ENCODE measurements around the gene ZNF512B. TPM values are rescaled to one million over a fixed set of nuclear protein-coding genes. Genes with fewer than 3 reads are reported as not detected.
"Not testable (repeated sequence)": the region's sequence is repeated elsewhere in the genome, so short reads cannot be mapped to it uniquely, and the experiment has no call there.

The ZNF512B gene
- total RNA-seq, 4 donors from 2014 or later: 13.4 to 24.8 (median 19.0) TPM

DNA sequence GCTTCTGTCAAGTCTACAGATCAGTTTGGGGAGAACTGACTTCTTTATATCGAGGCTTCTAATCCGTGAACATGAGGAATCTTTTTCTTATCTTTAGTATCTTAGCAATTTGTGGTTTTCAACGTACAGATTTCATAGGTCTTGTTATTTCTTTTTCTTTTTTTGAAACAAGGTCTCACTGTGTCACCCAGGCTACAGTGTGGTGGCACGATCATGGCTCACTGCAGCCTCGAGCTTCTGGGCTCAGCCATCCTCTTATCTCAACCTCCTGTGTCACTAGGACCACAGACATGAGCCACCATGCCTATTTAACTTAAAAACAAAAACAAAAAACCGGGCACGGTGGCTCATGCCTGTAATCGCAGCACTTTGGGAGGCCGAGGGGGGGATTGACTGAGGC, 45.5 kb downstream of the ZNF512B start:
- Histone ChIP-seq H3K27me3 (no peaks in the 10 kb centered on the region), H3K27ac (no peak overlapping the region), H3K9me3 (no peaks in the 10 kb centered on the region), H3K4me3 (replicated peaks in 1 of 3) (no peak overlapping the region), H3K4me1 (peaks cover 0 to 10% of the 10 kb centered on the region in 2 donors), H3K36me3 (peaks cover 11 to 17% of the 10 kb centered on the region in 2 donors)
- DNase-seq: no peak
- TF ChIP-seq POLR2A (IDR thresholded peaks at IDR 0.05): no peak
- TF ChIP-seq, protein P1, sequence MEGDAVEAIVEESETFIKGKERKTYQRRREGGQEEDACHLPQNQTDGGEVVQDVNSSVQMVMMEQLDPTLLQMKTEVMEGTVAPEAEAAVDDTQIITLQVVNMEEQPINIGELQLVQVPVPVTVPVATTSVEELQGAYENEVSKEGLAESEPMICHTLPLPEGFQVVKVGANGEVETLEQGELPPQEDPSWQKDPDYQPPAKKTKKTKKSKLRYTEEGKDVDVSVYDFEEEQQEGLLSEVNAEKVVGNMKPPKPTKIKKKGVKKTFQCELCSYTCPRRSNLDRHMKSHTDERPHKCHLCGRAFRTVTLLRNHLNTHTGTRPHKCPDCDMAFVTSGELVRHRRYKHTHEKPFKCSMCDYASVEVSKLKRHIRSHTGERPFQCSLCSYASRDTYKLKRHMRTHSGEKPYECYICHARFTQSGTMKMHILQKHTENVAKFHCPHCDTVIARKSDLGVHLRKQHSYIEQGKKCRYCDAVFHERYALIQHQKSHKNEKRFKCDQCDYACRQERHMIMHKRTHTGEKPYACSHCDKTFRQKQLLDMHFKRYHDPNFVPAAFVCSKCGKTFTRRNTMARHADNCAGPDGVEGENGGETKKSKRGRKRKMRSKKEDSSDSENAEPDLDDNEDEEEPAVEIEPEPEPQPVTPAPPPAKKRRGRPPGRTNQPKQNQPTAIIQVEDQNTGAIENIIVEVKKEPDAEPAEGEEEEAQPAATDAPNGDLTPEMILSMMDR (IDR thresholded peaks at IDR 0.05): no peak
- WGBS, 2 donors: 49 to 64% methylated on average over 9 of the region's 9 CpGs
- intact Hi-C loops (cut with DNase I): no loop called here

DNA sequence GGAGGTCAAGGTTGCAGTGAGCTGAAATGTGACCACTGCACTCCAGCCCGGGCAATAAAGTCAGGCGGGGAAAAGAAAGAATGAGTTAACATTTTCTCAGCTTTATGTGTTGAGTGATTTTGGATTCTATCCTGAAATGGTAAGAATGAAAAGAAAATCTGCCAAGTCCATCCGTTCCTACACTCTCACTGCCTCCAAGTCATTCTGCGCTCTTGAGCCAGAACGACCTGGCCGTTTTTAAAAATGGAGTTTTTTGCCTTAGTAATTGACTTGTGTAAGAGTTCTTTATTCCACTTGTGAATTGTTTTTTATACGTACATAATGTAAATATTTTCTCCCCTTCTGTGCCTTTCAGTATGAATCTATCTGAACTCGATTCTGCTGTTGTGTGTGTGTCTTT, 46.1 kb downstream of the ZNF512B start:
- TF ChIP-seq, protein P1 (IDR thresholded peaks at IDR 0.05): no peak
- no peak for TF ChIP-seq POLR2A (IDR thresholded peaks at IDR 0.05)
- WGBS, 2 donors: 42 to 52% methylated on average over 8 of the region's 8 CpGs
- Histone ChIP-seq H3K9me3 (no peaks in the 10 kb centered on the region), H3K4me3 (replicated peaks in 1 of 3) (no peak overlapping the region), H3K4me1 (peaks cover 0 to 10% of the 10 kb centered on the region in 2 donors), H3K27ac (no peak overlapping the region), H3K36me3 (peaks cover 5 to 12% of the 10 kb centered on the region in 2 donors), H3K27me3 (no peaks in the 10 kb centered on the region)
- DNase-seq: no peak
- intact Hi-C loops (cut with DNase I): no loop called here

DNA sequence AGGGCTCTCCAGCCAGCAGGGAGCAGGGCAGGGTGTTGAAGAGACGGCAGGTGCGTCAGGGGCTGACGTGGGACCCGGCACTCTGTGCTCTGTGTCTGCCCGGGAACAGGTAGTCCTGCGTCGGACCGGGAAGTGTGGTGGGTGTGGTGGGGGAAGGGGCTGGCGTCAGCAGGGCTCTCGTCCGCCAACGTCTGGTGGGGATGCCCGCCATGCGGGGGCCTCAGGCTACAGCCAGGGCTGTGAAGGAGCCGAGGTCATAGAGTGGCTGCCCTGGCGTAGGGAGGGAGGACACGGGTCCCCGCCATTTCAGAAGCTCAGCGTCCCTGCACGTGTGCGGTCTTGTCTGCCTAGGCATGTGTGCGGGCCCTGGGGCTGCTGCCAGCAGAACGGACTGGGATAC, 49.5 kb downstream of the ZNF512B start:
- 90 to 98% methylated on average over 19 to 23 of the region's 23 CpGs for WGBS, 2 donors
- peaks cover 0 to 5% of the 10 kb centered on the region in 2 donors for H3K36me3 ChIP-seq
- no peak overlapping the region for H3K27ac ChIP-seq
- no peak for DNase-seq
- no peaks in the 10 kb centered on the region for H3K9me3 ChIP-seq
- TF ChIP-seq POLR2A (IDR thresholded peaks at IDR 0.05): no peak
- TF ChIP-seq, protein P1 (IDR thresholded peaks at IDR 0.05): no peak
- H3K4me3 ChIP-seq (replicated peaks in 1 of 3): no peak overlapping the region
- intact Hi-C loops (cut with DNase I): no loop called here
- no peaks in the 10 kb centered on the region for H3K27me3 ChIP-seq
- peaks cover 0 to 10% of the 10 kb centered on the region in 2 donors for H3K4me1 ChIP-seq

DNA sequence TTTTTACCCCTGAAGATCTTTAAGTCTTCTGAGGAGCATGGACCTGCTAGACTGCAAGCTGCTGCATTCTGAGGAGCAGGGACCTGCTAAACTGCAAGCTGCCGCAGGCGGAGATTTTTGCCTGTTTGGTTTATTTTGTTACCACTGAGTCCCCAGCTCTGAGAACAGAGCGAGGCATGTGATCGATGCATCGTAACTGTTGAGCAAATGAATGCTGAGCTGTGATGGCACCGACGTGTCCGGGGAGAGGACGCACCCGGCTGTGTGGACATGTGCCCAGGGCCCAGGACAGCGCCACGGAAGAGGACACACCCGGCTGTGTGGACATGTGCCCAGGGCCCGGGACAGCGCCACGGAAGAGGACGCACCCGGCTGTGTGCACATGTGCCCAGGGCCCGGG, 50.6 kb downstream of the ZNF512B start:
- Histone ChIP-seq H3K27ac (no peak overlapping the region), H3K27me3 (no peaks in the 10 kb centered on the region), H3K4me3 (replicated peaks in 1 of 3) (no peak overlapping the region), H3K4me1 (peaks cover 0 to 9% of the 10 kb centered on the region in 2 donors), H3K9me3 (no peaks in the 10 kb centered on the region), H3K36me3 (peaks cover 0 to 5% of the 10 kb centered on the region in 2 donors)
- WGBS, 2 donors: 94 to 97% methylated on average over 10 to 13 of the region's 19 CpGs
- intact Hi-C loops (cut with DNase I): no loop called here
- no peak for TF ChIP-seq POLR2A (IDR thresholded peaks at IDR 0.05)
- TF ChIP-seq, protein P1 (IDR thresholded peaks at IDR 0.05): no peak
- DNase-seq: no peak

DNA sequence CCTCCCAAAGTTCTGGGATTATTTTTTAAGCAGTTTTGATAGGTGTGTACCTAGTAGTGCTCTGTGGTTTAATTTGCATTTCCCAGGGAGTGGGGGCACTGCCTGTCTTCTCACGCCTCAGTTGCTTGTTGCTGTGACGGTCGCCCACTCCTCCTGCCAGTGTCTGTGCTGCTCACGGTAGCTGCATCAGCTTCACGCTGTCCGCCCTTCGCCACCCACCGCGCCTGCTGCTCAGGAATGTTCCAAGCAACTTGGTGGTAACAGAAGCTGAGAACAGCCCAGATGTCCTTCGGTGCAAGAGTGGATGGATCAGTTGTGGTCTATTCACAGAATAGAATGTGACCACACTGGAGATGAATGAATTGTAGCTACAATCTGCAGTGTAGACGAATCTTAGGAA, 51.9 kb downstream of the ZNF512B start:
- intact Hi-C loops (cut with DNase I): no loop called here
- Histone ChIP-seq H3K9me3 (no peaks in the 10 kb centered on the region), H3K27ac (no peak overlapping the region), H3K4me1 (peaks cover 3 to 7% of the 10 kb centered on the region in 2 donors), H3K4me3 (replicated peaks in 1 of 3) (no peak overlapping the region), H3K27me3 (no peaks in the 10 kb centered on the region), H3K36me3 (peaks cover 0 to 5% of the 10 kb centered on the region in 2 donors)
- DNase-seq: peak in 1 of 2 donors; percentile 29
- 85 to 92% methylated on average over 11 of the region's 11 CpGs for WGBS, 2 donors
- TF ChIP-seq, protein P1 (IDR thresholded peaks at IDR 0.05): no peak
- TF ChIP-seq POLR2A (IDR thresholded peaks at IDR 0.05): no peak

DNA sequence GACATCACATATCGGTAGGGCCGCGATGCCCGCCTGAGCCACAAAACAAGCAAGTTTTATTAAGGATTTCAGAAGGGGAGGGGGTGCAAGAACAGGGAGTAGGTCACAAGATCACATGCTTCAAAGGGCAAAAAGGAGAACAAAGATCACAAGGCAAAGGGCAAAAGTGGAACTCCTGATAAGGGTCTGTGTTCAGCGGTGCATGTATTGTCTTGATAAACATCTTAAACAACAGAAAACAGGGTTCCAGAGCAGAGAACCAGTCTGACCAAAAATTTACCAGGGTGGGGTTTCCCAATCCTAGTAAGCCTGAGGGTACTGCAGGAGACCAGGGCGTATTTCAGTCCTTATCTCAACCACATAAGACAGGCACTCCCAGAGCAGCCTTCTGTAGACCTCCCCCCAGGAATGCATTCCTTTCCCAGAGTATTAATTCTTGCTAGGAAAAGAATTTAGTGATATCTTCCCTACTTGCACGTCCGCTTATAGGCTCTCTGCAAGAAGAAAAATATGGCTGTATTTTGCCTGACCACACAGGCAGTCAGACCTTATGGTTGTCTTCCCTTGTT, 53.3 kb downstream of the ZNF512B start:
- H3K36me3 ChIP-seq; H3K27me3 ChIP-seq; H3K27ac ChIP-seq; H3K4me3 ChIP-seq (replicated peaks in 1 of 3); DNase-seq; intact Hi-C loops (cut with DNase I); H3K9me3 ChIP-seq: not testable (repeated sequence)
- H3K4me1 ChIP-seq: peaks cover 9 to 12% of the 10 kb centered on the region in 2 donors
- WGBS, 2 donors: 95% methylated on average over 8 of the region's 8 CpGs
